PFSK-1 (cell line): ENCODE results near the gene PRDM8.

ENCODE experiments used
- POLR2AphosphoS5 ChIP-seq: IDR thresholded peaks from 2 replicates; pipeline ENCODE4 v1.6.1; 2012; ENCODE audit warnings: low read depth, mild to moderate bottlenecking, control low read depth, low read length, moderate library complexity
- REST ChIP-seq, 2 experiments: IDR thresholded peaks; 2 replicates each; pipeline versions ENCODE4 v1.6.1 to v1.8.0; 2011 to 2012; ENCODE audit warnings: low read depth in 2 of 2, low read length in 2 of 2, control low read depth in 1 of 2, inconsistent platforms in 1 of 2, mild to moderate bottlenecking in 1 of 2, moderate library complexity in 1 of 2; ENCODE audit not compliant: insufficient read depth in 1 of 2
- SIN3A ChIP-seq: IDR thresholded peaks from 2 replicates; pipeline ENCODE4 v1.6.1; 2012; ENCODE audit warnings: mild to moderate bottlenecking, low read length, moderate library complexity, borderline replicate concordance; ENCODE audit not compliant: insufficient read depth
- TAF1 ChIP-seq: IDR thresholded peaks from 2 replicates; pipeline ENCODE4 v1.6.1; 2012; ENCODE audit warnings: low read length, control low read depth, borderline replicate concordance; ENCODE audit not compliant: insufficient read depth

GRCh38 chr4:80215449-80216052 is 18.2 kb downstream of the PRDM8 start:
- TF ChIP-seq POLR2AphosphoS5 (no peak), SIN3A (no peak), REST (IDR thresholded peaks at IDR 0.05; ENCODE audit: insufficient read depth in 1 of 2, low read depth in 2 of 2, low read length in 2 of 2) (no peak), TAF1 (no peak)
